Stimulated activated CD8-positive, alpha-beta memory T cell treated with anti-CD3 and anti-CD28 coated beads, Interleukin-12 subunit alpha, Interleukin-12 subunit beta, amount 100 ng/mL, for 24 hours (primary cell): ENCODE data around the gene RANBP3.
"Not testable (repeated sequence)": the region's sequence is repeated elsewhere in the genome, so short reads cannot be mapped to it uniquely, and the experiment has no call there.

Experiments
- DNase-seq: peaks from one replicate; pipeline ENCODE4 v3.0.0-alpha.2; 2020; ENCODE audit errors: extremely low read depth

The RANBP3 gene

GRCh38 chr19:5977785-5978605 lies at the start of gene RANBP3:
Gene RANBP3 (minus strand): TSS chr19:5978140. CDS start chr19:5978082, 58 bp downstream.
- peak; percentile 96 for DNase-seq

- no peak for DNase-seq
Observed at GRCh38 chr19:6026390-6027227, 48.7 kb upstream of the RANBP3 start.

- not testable (repeated sequence) for DNase-seq
Observed at GRCh38 chr19:6024756-6025155, 46.8 kb upstream of the RANBP3 start.

- DNase-seq = no peak
Observed at GRCh38 chr19:6023936-6024335, 46.0 kb upstream of the RANBP3 start.

- no peak for DNase-seq
Observed at GRCh38 chr19:6023085-6023682, 45.2 kb upstream of the RANBP3 start.

- DNase-seq = no peak
Observed at GRCh38 chr19:6022570-6023064, 44.7 kb upstream of the RANBP3 start.

- DNase-seq = peak; percentile 38
Observed at GRCh38 chr19:6021878-6022569, 44.1 kb upstream of the RANBP3 start.

- no peak for DNase-seq
Observed at GRCh38 chr19:6020972-6021805, 43.2 kb upstream of the RANBP3 start.

- no peak for DNase-seq
Observed at GRCh38 chr19:6020166-6020882, 42.4 kb upstream of the RANBP3 start.

- no peak for DNase-seq
Observed at GRCh38 chr19:6018786-6019185, 40.8 kb upstream of the RANBP3 start.

- DNase-seq = no peak
Observed at GRCh38 chr19:6017576-6017975, 39.6 kb upstream of the RANBP3 start.

- no peak for DNase-seq
Observed at GRCh38 chr19:6015841-6016545, 38.1 kb upstream of the RANBP3 start.

GRCh38 chr19:6014551-6015135 lies 36.7 kb upstream of the RANBP3 start:
- no peak for DNase-seq

GRCh38 chr19:6012426-6013170 lies 34.7 kb upstream of the RANBP3 start:
- DNase-seq = no peak

GRCh38 chr19:6011794-6012193 lies 33.9 kb upstream of the RANBP3 start:
- DNase-seq = no peak

- DNase-seq = no peak
Observed at GRCh38 chr19:6011206-6011605, 33.3 kb upstream of the RANBP3 start.

- DNase-seq = no peak
Observed at GRCh38 chr19:6010107-6010506, 32.2 kb upstream of the RANBP3 start.

- DNase-seq = no peak
Observed at GRCh38 chr19:6007866-6008265, 29.9 kb upstream of the RANBP3 start.
